GM19455 (cell line): ENCODE results near the gene SUPV3L1.
"Not testable (repeated sequence)": the region's sequence is repeated elsewhere in the genome, so short reads cannot be mapped to it uniquely, and the experiment has no call there.

ENCODE experiments used
- ATAC-seq: cut with Tn5 transposase; IDR thresholded peaks from one replicate; pipeline ENCODE4 v1.9.1; 2021; ENCODE audit not compliant: unreplicated experiment

Gene SUPV3L1

DNA sequence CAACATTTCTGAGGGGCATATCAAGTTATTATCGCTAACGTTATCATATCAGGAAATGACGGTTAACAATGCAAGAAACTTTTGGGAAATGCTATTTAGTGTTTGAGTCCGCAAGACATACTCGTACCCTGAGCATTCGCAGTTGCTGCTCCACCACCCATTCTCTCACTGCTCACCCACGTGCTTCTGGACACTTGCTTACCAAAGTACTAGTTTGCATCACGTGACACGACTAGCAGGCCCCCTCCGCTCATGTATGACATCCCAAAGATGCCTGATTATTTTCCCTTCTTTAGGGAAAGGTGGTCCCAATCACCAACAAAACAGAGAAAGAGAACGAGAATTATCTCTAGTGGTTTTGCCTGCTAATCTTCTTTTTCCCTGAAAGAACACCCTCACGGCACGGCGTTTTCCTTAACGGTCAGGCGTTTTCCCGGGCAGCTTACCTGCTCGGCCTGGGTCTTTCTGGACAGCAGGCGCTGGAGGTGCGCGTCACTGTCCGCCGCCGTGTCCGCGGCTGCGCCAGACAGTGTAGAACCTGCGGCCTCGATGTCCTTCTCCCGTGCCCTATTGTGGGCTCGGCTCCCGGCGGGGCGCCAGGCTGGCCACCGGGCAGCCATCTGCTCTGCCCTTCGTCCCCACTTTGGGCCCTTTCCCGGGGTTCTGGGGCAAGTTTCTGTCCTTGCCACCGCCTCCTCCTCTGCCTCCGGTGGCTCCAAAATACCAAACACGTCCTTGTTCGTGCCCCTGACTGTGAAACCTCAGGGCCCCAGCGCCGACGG, at the start of gene SUPV3L1:
Gene SUPV3L1, plus strand, starts transcription at position 492 of the 782 bp plus-strand sequence. Its CDS starts 58 bp downstream, at position 550.
- ATAC-seq: peak; percentile 78

GRCh38 chr10:69130251-69130650, 49.8 kb upstream of the SUPV3L1 start:
- ATAC-seq: no peak

GRCh38 chr10:69139961-69140360, 40.1 kb upstream of the SUPV3L1 start:
- no peak for ATAC-seq

DNA sequence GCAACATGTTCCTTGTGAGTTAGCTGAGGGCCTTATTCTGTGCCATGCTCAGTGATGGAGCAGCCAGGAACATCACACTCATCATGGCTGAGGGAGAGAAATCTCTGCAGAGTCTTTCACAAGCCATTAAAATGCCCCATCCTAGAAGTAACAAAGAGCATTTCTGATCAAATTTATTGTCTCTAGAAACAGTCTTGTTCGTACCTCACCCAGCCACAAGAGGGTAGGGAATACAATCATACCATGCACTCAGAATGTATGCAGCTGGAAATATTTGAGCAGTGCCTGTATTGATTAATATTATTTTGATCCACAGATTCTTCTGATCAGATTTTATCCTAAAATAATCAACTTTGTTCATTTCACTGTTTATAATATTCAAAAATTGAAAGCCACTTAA, 38.7 kb upstream of the SUPV3L1 start:
- no peak for ATAC-seq

- ATAC-seq: not testable (repeated sequence)
These were observed 38.0 kb upstream of the SUPV3L1 start for GRCh38 chr10:69142074-69142473.

DNA sequence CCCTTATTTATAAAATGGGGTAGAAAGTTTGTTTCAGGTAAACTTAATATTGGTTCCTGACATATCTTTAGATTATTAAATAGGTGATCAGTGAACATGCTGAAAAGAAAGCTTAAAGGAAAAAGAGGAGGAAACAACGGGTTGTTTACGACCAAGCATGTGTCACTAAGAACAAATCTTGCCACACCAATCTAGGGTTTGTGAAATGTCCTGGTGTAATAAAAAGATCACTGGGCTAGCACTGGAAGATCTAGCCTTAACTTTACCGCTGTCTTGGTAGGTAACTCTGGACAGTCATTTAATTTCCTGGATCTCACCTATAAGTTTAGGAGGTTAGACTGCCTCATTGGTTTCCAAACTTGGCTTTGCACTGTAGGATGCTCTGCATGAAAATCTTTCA, 37.1 kb upstream of the SUPV3L1 start:
- ATAC-seq: no peak

GRCh38 chr10:69145329-69145728, 34.7 kb upstream of the SUPV3L1 start:
- ATAC-seq: no peak

DNA sequence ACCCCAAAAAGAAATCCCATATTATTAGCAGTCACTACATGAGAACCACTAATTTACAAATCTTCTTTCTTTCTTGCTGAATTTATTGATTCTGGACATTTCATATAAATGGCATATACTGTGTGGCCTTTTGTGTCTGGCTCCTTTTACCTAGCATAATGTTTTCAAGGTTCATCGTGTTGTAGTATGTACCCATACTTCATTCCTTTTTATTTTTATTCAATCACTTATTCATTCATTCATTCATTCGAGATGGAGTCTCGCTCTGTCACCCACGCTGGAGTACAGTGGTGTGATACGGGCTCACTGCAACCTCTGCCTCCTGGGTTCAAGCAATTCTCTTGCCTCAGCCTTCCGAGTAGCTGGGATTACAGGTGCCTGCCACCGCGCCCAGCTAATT, 34.2 kb upstream of the SUPV3L1 start:
- no peak for ATAC-seq

DNA sequence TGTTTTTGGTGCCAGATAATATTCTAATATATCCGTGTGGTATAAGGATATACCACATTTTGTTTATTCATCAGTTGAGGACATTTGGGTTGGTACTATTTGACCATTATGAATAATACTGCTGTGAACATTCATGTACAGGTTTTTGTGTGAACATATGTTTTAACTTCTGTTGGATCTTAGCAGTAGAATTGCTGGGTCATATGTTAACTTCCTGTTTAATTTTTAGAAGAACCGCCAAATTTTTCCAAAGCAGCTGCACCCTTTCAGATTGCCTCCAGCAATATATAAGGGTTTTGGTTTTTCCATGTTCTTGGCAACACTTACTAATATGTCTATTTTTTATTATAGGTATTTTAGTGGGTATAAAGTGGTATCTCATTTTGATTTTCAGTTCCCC, 33.3 kb upstream of the SUPV3L1 start:
- ATAC-seq: no peak

GRCh38 chr10:69151984-69152383, 28.1 kb upstream of the SUPV3L1 start:
- no peak for ATAC-seq

- no peak for ATAC-seq
These were observed 26.8 kb upstream of the SUPV3L1 start for GRCh38 chr10:69153227-69153626.

DNA sequence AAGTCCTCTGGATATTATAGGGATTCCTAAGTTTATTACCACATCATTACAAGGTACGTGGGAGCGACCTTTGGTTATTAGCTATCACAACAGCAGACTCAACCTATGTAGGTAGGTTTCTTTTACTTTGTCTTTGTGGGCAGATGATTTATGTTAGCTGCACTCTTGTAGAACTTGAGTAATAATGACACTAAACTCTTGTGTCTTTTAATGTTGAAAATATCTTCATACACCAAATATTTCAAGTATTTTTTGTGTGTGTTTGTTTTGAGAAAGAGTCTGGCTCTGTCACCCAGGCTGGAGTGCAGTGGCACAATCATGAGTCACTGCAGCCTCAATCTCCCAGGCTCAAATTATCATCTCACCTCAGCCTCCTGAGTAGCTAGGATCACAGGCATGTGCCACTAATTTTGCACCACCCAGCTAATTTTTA, 19.2 kb upstream of the SUPV3L1 start:
- ATAC-seq: no peak

DNA sequence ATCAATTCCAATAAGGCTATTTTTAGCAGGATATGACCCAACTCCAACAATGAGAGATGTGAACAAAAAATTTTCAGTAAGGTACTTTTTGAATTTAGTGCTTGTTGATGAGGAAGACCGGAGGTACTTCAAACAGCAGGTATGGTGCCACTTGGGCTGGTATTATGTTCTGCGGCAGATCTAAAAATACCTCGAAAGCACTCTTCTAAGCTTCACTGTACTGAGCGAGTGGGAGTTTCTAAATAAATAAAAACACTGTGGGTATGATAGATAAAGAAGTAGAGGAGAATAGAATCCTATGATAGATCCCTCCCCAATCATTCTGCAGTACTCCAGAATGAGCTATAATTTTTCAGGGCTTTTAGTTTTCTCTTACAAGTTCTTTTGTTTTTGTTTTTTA, 11.5 kb upstream of the SUPV3L1 start:
- no peak for ATAC-seq

DNA sequence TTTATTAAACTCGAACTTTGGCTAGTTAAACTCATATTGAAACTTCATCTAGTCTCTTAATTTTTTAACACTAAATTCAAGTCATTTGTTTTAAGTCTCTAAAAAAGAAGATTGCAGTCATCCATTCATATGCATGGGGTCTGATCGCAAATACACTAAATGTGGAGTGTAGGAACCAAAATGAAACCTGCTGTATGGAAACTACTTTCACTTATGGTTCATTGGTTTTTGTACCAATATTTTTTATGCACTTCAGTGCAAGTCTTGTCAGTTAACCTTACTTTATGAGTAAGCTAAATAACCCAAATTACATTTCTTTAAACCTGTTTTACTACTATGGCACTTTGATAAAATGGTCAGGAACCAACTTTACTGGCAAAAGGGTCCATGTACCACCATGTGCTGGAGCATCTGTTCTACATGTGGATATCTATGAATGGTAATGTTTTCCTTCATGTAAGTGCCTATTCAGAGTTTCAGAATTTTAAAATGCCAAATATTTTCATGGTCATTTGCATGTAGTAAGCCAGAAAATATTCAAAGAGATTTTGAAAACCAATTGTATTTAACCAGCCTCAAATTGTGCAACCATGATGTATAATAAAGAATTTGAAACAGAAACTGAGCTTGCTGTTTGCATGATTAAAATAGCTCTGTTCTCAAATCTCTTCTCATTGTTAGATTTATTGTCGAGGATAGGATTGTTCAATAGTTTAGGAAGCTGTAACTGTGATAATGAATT, 7.6 kb upstream of the SUPV3L1 start:
- ATAC-seq: no peak

- not testable (repeated sequence) for ATAC-seq
These were observed 4.7 kb upstream of the SUPV3L1 start for GRCh38 chr10:69175326-69175725.

DNA sequence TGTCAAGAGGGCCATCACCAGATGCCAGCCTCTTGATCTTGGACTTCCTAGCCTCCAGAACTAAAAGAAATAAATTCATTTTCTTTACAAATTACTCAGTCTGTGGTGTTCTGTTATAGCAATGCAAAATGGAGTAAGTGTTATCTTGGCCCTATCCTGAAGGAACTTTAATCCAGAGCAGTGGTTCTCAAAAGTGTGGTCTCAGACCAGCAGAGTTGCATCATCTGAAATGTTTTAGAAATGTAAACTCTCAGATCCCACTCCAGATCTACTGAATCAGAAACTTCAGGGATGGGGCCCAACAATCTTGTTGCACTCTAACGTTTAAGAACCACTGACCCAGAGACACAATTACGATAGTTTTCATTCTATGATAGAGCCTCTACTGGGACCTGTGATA, 3.2 kb upstream of the SUPV3L1 start:
- ATAC-seq: no peak

DNA sequence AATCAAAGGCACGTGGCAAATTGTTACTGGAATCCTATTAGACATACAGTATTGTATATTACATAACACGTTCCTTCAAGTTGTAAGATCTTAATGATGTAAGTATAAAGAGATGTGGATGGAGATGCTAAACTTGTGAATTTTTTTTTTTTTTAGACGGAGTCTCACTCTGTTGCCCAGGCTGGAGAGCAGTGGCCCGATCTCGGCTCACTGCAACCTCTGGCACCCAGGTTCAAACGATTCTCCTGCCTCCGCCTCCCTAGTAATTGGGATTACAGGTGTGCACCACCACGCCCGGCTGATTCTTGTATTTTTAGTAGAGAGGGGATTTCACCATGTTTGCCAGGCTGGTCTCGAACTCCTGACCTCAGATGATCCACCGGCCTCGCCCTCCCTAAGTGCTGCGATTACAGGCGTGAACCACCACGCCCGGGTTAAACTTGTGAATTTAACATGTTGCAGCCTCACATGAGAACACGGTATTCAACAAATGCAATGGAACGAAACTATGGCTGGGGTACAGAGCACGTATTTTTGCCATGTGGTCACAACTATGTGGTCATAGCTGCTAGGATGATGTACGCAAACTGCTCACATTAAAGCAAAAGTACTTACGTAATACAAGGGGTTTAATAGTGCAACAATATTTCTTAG, 818 bp upstream of the SUPV3L1 start:
- ATAC-seq: peak; percentile 29

- ATAC-seq: no peak
These were observed 631 bp downstream of the SUPV3L1 start for GRCh38 chr10:69180525-69181204.

- no peak for ATAC-seq
These were observed 1.4 kb downstream of the SUPV3L1 start for GRCh38 chr10:69181433-69181832.

GRCh38 chr10:69182005-69182404, 2.0 kb downstream of the SUPV3L1 start:
- no peak for ATAC-seq

DNA sequence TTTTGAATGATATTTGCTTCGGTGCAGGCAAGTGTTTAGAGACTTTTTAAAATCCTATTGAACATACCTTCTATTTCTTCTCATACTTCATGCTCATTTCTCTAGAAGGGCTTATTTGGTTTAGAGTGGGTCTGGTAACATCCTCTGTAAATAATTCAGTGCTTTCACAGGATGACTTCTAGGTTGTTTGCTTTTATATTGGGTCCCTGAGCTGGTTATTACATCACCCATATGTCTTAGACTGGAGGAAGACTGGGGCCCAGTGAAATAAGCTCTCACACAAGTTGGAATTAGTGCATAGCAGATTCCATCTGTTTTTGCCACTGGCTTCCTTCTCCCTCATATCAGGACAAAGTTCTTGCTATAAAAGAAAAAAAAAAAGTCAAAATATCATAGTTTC, 6.5 kb downstream of the SUPV3L1 start:
- no peak for ATAC-seq
